PC-9 (cell line): ENCODE measurements around the gene NSD2.

Experiments used
- EZH2 ChIP-seq: fragments of 200-600 bp; sonication (generic); IDR thresholded peaks from 2 replicates; pipeline ENCODE4 v1.8.0; 2017; ENCODE audit warnings: antibody characterized with exemption, low read depth
- TF ChIP-seq, protein P1 (sequence below): fragments of 200-600 bp; sonication (generic); conservative IDR thresholded peaks from 2 replicates; pipeline ENCODE4 v1.6.1; 2017; ENCODE audit warnings: mixed run types, antibody characterized with exemption, mild to moderate bottlenecking, moderate library complexity

DNA sequence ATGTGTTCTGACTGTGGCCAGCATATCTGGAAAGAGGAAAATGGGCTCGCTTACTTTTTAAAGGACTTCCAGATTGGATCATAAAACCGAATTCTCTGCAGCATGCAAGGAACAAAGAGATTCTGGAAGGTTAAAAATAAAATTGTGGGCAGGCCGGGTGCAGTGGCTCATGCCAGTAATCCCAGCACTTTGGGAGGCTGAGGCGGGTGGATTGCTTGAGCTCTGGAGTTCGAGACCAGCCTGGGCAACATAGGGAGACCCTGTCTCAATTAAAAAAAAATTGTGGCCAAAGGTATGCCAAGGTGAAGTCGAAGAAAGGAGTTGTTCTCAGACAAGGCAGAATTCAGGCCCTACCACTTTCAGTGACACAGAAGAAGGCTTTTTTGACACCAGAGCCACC is 99.7 kb downstream of the NSD2 start:
- TF ChIP-seq, protein P1, sequence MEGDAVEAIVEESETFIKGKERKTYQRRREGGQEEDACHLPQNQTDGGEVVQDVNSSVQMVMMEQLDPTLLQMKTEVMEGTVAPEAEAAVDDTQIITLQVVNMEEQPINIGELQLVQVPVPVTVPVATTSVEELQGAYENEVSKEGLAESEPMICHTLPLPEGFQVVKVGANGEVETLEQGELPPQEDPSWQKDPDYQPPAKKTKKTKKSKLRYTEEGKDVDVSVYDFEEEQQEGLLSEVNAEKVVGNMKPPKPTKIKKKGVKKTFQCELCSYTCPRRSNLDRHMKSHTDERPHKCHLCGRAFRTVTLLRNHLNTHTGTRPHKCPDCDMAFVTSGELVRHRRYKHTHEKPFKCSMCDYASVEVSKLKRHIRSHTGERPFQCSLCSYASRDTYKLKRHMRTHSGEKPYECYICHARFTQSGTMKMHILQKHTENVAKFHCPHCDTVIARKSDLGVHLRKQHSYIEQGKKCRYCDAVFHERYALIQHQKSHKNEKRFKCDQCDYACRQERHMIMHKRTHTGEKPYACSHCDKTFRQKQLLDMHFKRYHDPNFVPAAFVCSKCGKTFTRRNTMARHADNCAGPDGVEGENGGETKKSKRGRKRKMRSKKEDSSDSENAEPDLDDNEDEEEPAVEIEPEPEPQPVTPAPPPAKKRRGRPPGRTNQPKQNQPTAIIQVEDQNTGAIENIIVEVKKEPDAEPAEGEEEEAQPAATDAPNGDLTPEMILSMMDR = no peak
- no peak for TF ChIP-seq EZH2
